ENCODE measurements around the gene MKI67.

GRCh38 chr10:128069351-128070051 lies 56.7 kb downstream of the MKI67 start:
- no peak for TF ChIP-seq FOS (IDR thresholded peaks at IDR 0.05; ENCODE audit: borderline replicate concordance, insufficient read depth, low read length)
- peak; percentile 65 to 67 for TF ChIP-seq CTCF (IDR thresholded peaks at IDR 0.05; ENCODE audit: extremely low read depth in 1 of 2, insufficient read depth in 1 of 2, low read depth in 1 of 2, low read length in 2 of 2)
- TF ChIP-seq EZH2 (IDR thresholded peaks at IDR 0.05; ENCODE audit: borderline replicate concordance, low read depth, low read length, severe bottlenecking): no peak
